HG02588 (cell line): ENCODE measurements around the gene CNGA2.

Experiments used
- ATAC-seq: cut with Tn5 transposase; IDR thresholded peaks from one replicate; pipeline ENCODE4 v1.9.1; 2021; ENCODE audit warnings: mild to moderate bottlenecking, moderate library complexity; ENCODE audit not compliant: unreplicated experiment

The CNGA2 gene

DNA sequence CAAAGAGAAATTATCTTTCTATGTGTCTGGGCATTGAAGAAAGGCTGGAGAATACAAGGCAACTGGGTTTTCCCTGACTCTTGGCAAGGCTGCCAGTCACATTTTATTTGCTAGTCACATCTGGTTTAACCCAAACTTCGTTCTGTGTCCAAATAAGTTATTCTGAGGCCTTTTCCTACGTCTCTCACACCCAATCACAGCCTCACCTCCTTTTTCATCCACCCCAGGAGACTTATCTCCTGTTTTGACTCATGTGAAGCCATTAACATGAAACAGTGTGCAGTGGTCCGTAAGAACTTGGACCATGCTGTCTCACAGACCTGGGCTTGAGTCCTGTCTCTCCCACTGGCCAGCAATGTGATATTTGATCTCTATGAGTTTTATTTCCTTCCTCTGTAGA is 59.3 kb downstream of the CNGA2 start:
- no peak for ATAC-seq
